Psoas muscle (tissue), 8 donors: ENCODE results near the gene FBXO31. TPM values are rescaled to one million over a fixed set of nuclear protein-coding genes. Genes with fewer than 3 reads are reported as not detected.

Experiments
- ATAC-seq, 4 donors: fragments of 200-7000 bp; cut with Tn5 transposase; one replicate each; pipeline ENCODE4 v1.9.1; 2020; ENCODE audit warnings: moderate library complexity in 3 of 4, mild to moderate bottlenecking in 2 of 4
- DNase-seq, 2 donors: peaks; one replicate each; pipeline ENCODE4 v3.0.0-alpha.2; 2020
- H3K27ac ChIP-seq: fragments of 200-600 bp; one replicate; pipeline ENCODE4 v1.8.0; 2022
- H3K27me3 ChIP-seq, 3 donors: fragments of 200-600 bp in 1 of 3; one replicate each; pipeline versions ENCODE4 v1.6.1 to v1.8.0; 2013 to 2022; ENCODE audit warnings: low read length in 2 of 3, mild to moderate bottlenecking in 2 of 3, moderate library complexity in 1 of 3; ENCODE audit not compliant: insufficient read depth in 3 of 3
- H3K36me3 ChIP-seq, 2 donors: fragments of 200-600 bp in 1 of 2; one replicate each; pipeline versions ENCODE4 v1.6.1 to v1.8.0; 2013 to 2022; ENCODE audit warnings: low read depth in 1 of 2, mild to moderate bottlenecking in 1 of 2, moderate library complexity in 1 of 2; ENCODE audit not compliant: insufficient read depth in 1 of 2
- H3K4me1 ChIP-seq: fragments of 200-600 bp; one replicate; pipeline ENCODE4 v1.8.0; 2022
- H3K4me3 ChIP-seq: fragments of 200-600 bp; one replicate; pipeline ENCODE4 v1.8.0; 2022; ENCODE audit warnings: mild to moderate bottlenecking
- H3K9me3 ChIP-seq: fragments of 200-600 bp; one replicate; pipeline ENCODE4 v1.8.0; 2022
- CTCF ChIP-seq: fragments of 200-600 bp; IDR thresholded peaks from one replicate; pipeline ENCODE4 v1.8.0; 2022; ENCODE audit warnings: antibody characterized with exemption
- WGBS, 3 donors: extraction: QIAGEN DNeasy Blood & Tissue Kit; methylation state at CpG; one replicate each; pipeline versions ENCODE4 v1.1.6 to v1.1.7; 2013; 5-methylcytosine and 5-hydroxymethylcytosine counted together
- intact Hi-C, 2 donors: fragments of 100-400 bp; cut with DNase I; formaldehyde crosslinking; loops; one replicate each; pipeline versions ENCODE4 v1.11.0 to v1.14.2; 2022
- polyA plus RNA-seq, 3 donors: library from polyadenylated mRNA; stranded (reverse); fragments of 200-250 nt; gene quantifications; one replicate each; pipeline ENCODE4 v1.2.3, GENCODE V29; 2013
- total RNA-seq, 4 donors: library from RNA; stranded (reverse); fragmentation: NEBNext Ultra II Directional in 2 of 4; extraction: Animal tissue kit (Norgen Biotek cat#: 25700) in 2 of 4; gene quantifications; one replicate each; pipeline versions ENCODE4 v1.2.1 to v1.2.4, GENCODE V29; 2021 to 2023
- donor health status: healthy with polysubstance abuse.
- donor health status: DM: no; HTN: no; CAD: no; lungs with moderate emphysema.
- donor health status: Bipolar disorder and iron deficiency.
- donor health status: healthy.
- donor health status: DM: yes; HTN: yes; CAD: no.
- donor health status: DM: no; HTN: no; CAD: no.
- donor health status: DM: no; HTN: no; CAD: no.
- donor health status: DM: yes; HTN: yes; CAD: no.

The FBXO31 gene
- total and polyA plus RNA-seq, 7 donors: 26.3 to 103 (median 95.3) TPM

DNA sequence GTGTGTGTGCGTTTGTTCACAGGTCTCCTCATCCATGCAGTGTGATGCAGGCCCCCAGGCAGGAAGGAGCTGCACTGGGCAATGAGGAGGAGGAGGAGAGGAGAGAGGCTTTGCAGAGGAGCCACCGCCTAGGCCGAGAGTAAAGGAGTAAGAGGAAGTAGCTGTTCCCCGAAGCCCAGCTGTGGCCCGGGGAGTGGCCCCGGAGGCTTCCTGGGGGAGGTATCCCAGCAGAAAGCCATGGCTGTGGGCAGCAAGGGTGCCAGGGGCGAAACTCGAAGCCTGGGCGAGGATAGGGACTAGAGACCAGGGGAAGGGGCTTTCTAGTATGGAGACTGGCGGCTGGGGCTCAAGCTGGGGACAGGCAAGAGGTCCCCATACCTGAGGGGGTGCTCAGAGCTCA is 78.6 kb downstream of the FBXO31 start:
- no peak for DNase-seq
- intact Hi-C loops: no loop called here
- no peak for TF ChIP-seq CTCF
- no peak for ATAC-seq
- Histone ChIP-seq H3K4me1 (no peaks in the 10 kb centered on the region), H3K4me3 (no peak overlapping the region), H3K27ac (no peak overlapping the region), H3K9me3 (no peaks in the 10 kb centered on the region), H3K27me3 (no peaks in the 10 kb centered on the region), H3K36me3 (peaks cover 0 to 15% of the 10 kb centered on the region in 2 donors)
- 76 to 84% (median 84%) methylated on average over 10 of the region's 10 CpGs for WGBS, 3 donors

GRCh38 chr16:87303962-87304521 is 79.5 kb downstream of the FBXO31 start:
- peaks cover 0 to 15% of the 10 kb centered on the region in 2 donors for H3K36me3 ChIP-seq
- no peaks in the 10 kb centered on the region for H3K4me1 ChIP-seq
- TF ChIP-seq CTCF: no peak
- H3K9me3 ChIP-seq: no peaks in the 10 kb centered on the region
- H3K27me3 ChIP-seq: no peaks in the 10 kb centered on the region
- no peak for ATAC-seq
- DNase-seq: no peak
- no peak overlapping the region for H3K4me3 ChIP-seq
- no peak overlapping the region for H3K27ac ChIP-seq
- 95 to 96% (median 96%) methylated on average over 4 of the region's 4 CpGs for WGBS, 3 donors
- intact Hi-C loops: no loop called here

GRCh38 chr16:87303431-87303930 is 80.1 kb downstream of the FBXO31 start:
- 83 to 89% (median 85%) methylated on average over 7 of the region's 7 CpGs for WGBS, 3 donors
- Histone ChIP-seq H3K9me3 (no peaks in the 10 kb centered on the region), H3K27ac (no peak overlapping the region), H3K4me3 (no peak overlapping the region), H3K4me1 (no peaks in the 10 kb centered on the region), H3K36me3 (peaks cover 0 to 15% of the 10 kb centered on the region in 2 donors), H3K27me3 (no peaks in the 10 kb centered on the region)
- DNase-seq: no peak
- ATAC-seq: no peak
- TF ChIP-seq CTCF: no peak
- intact Hi-C loops: no loop called here

GRCh38 chr16:87298857-87299465 is 84.6 kb downstream of the FBXO31 start:
- H3K27ac ChIP-seq: no peak overlapping the region
- peaks cover 0 to 12% of the 10 kb centered on the region in 2 donors for H3K36me3 ChIP-seq
- no peak overlapping the region for H3K4me3 ChIP-seq
- no peaks in the 10 kb centered on the region for H3K4me1 ChIP-seq
- no peaks in the 10 kb centered on the region for H3K9me3 ChIP-seq
- intact Hi-C loops: no loop called here
- DNase-seq (no peak), ATAC-seq (no peak)
- H3K27me3 ChIP-seq: no peaks in the 10 kb centered on the region
- TF ChIP-seq CTCF: no peak
- 86 to 89% (median 87%) methylated on average over 13 of the region's 13 CpGs for WGBS, 3 donors
